Transverse colon (tissue), 3 donors: ENCODE measurements around the gene IFNA8.

Source experiments
- CTCF ChIP-seq, 5 experiments: fragments of 200-600 bp in 3 of 5; fragments of 450-650 bp in 2 of 5; sonication (generic) in 3 of 5; IDR thresholded peaks; 1 replicate in 2 of 5; 2 replicates in 3 of 5; pipeline ENCODE4 v1.5.1; 2016 to 2017; ENCODE audit warnings: antibody characterized with exemption in 5 of 5, inconsistent platforms in 3 of 5, mild to moderate bottlenecking in 2 of 5, moderate library complexity in 1 of 5
- POLR2A ChIP-seq: fragments of 450-650 bp; IDR thresholded peaks from one replicate; pipeline ENCODE4 v1.6.1; 2016; ENCODE audit warnings: antibody characterized with exemption, mild to moderate bottlenecking, moderate library complexity

GRCh38 chr9:21414220-21414940 lies 5.5 kb downstream of the IFNA8 start:
- TF ChIP-seq CTCF (IDR thresholded peaks at IDR 0.05) (no peak), POLR2A (no peak)
